Fibroblast of lung (primary cell): ENCODE results near the gene OR14K1. TPM values are rescaled to one million over a fixed set of nuclear protein-coding genes. Genes with fewer than 3 reads are reported as not detected.
A peak's percentile ranks its signal among the peaks of the same experiment; 100 is the strongest.

Experiments
- DNase-seq, 2 donors: peaks; one replicate each; pipeline versions ENCODE4 v3.0.0 to v3.0.0-alpha.2; 2010; ENCODE audit warnings: low read depth in 2 of 2
- H2AFZ ChIP-seq: 2 replicates; pipeline ENCODE4 v1.5.1; 2012; ENCODE audit warnings: low read length, control low read depth, inconsistent platforms
- H3K27ac ChIP-seq: 2 replicates; pipeline ENCODE4 v1.5.1; 2011; ENCODE audit warnings: low read length, control low read depth; ENCODE audit not compliant: insufficient read depth
- H3K27me3 ChIP-seq: 2 replicates; pipeline ENCODE4 v1.5.1; 2011; ENCODE audit warnings: mild to moderate bottlenecking, low read length; ENCODE audit not compliant: control insufficient read depth, insufficient read depth
- H3K36me3 ChIP-seq: 2 replicates; pipeline ENCODE4 v1.5.1; 2011; ENCODE audit warnings: low read length; ENCODE audit not compliant: control insufficient read depth, insufficient read depth
- H3K4me1 ChIP-seq: 2 replicates; pipeline ENCODE4 v1.5.1; 2011; ENCODE audit warnings: low read length; ENCODE audit not compliant: control insufficient read depth, insufficient read depth; ENCODE audit errors: extremely low read depth
- H3K4me2 ChIP-seq: 2 replicates; pipeline ENCODE4 v1.5.1; 2011; ENCODE audit warnings: low read length, control low read depth; ENCODE audit not compliant: insufficient read depth; ENCODE audit errors: extremely low read depth
- H3K4me3 ChIP-seq, 4 experiments: fragments of 200-600 bp in 1 of 4; sonication (generic) in 1 of 4; replicated peaks in 1 of 4; 2 replicates each; pipeline ENCODE4 v1.5.1; 2011 to 2016; ENCODE audit warnings: low read length in 4 of 4, low read depth in 3 of 4, mild to moderate bottlenecking in 3 of 4, control low read depth in 2 of 4, inconsistent platforms in 1 of 4, mixed read lengths in 1 of 4; ENCODE audit not compliant: insufficient read depth in 1 of 4; ENCODE audit errors: control extremely low read depth in 1 of 4
- H3K79me2 ChIP-seq: 2 replicates; pipeline ENCODE4 v1.5.1; 2012; ENCODE audit warnings: mild to moderate bottlenecking, low read length, inconsistent platforms; ENCODE audit not compliant: control insufficient read depth, insufficient read depth
- H3K9ac ChIP-seq: 2 replicates; pipeline ENCODE4 v1.5.1; 2011; ENCODE audit warnings: mild to moderate bottlenecking, low read length, control low read depth; ENCODE audit not compliant: insufficient read depth
- H3K9me3 ChIP-seq: 2 replicates; pipeline ENCODE4 v1.5.1; 2012; ENCODE audit warnings: low read depth, low read length; ENCODE audit not compliant: control insufficient read depth, insufficient read depth
- H4K20me1 ChIP-seq: 2 replicates; pipeline ENCODE4 v1.5.1; 2011; ENCODE audit warnings: low read length; ENCODE audit not compliant: control insufficient read depth, insufficient read depth; ENCODE audit errors: extremely low read depth
- CTCF ChIP-seq, 2 donors: IDR thresholded peaks in 1 of 2; conservative IDR thresholded peaks in 1 of 2; 1 replicate in 1 of 2; 2 replicates in 1 of 2; pipeline ENCODE4 v1.5.1; 2011 to 2012; ENCODE audit warnings: low read length in 2 of 2, control low read depth in 1 of 2, inconsistent platforms in 1 of 2, low read depth in 1 of 2, mild to moderate bottlenecking in 1 of 2
- EZH2 ChIP-seq: IDR thresholded peaks from 2 replicates; pipeline ENCODE4 v1.5.1; 2012; ENCODE audit warnings: low read length, control low read depth, mild to moderate bottlenecking; ENCODE audit errors: missing control alignments
- polyA plus RNA-seq, 2 donors: library from polyadenylated mRNA; depleted of rRNA in 1 of 2; stranded (reverse) in 1 of 2; unstranded in 1 of 2; fragments of >200 nt; gene quantifications; 2 replicates each; pipeline ENCODE4 v1.2.1, GENCODE V29; 2011 to 2012; ENCODE audit warnings: missing spikeins in 1 of 2
- total RNA-seq: library from RNA; depleted of rRNA; stranded (reverse); fragments of >200 nt; gene quantifications from 2 replicates; pipeline ENCODE4 v1.2.1, GENCODE V29; 2014

The OR14K1 gene
- total and polyA plus RNA-seq, 2 donors (not counting 1 experiment from before 2014, with no cell fraction given) = not detected

GRCh38 chr1:247746391-247746935 lies 8.0 kb downstream of the OR14K1 start:
- DNase-seq = peak in 1 of 2 donors; percentile 63
- Histone ChIP-seq H4K20me1 (no peaks in the 10 kb centered on the region), H2AFZ (no peak overlapping the region), H3K79me2 (no peaks in the 10 kb centered on the region), H3K9ac (no peak overlapping the region), H3K4me2 (no peak overlapping the region), H3K27ac (no peak overlapping the region), H3K36me3 (no peaks in the 10 kb centered on the region), H3K9me3 (no peaks in the 10 kb centered on the region), H3K4me1 (no peaks in the 10 kb centered on the region), H3K4me3 (no peak overlapping the region), H3K27me3 (no peaks in the 10 kb centered on the region)
- TF ChIP-seq CTCF (conservative IDR thresholded peaks at IDR 0.05 in 1 of 2, IDR thresholded peaks at IDR 0.05 in 1 of 2; ENCODE audit: low read depth in 1 of 2, low read length in 2 of 2) (no peak), EZH2 (no peak)

- peak in 1 of 2 donors; percentile 68 for DNase-seq
- no peaks in the 10 kb centered on the region for H3K36me3 ChIP-seq
- no peaks in the 10 kb centered on the region for H3K4me1 ChIP-seq
- H4K20me1 ChIP-seq = no peaks in the 10 kb centered on the region
- no peaks in the 10 kb centered on the region for H3K79me2 ChIP-seq
- H3K9me3 ChIP-seq = no peaks in the 10 kb centered on the region
- no peak overlapping the region for H3K9ac ChIP-seq
- H2AFZ ChIP-seq = no peak overlapping the region
- H3K27me3 ChIP-seq = no peaks in the 10 kb centered on the region
- no peak overlapping the region for H3K4me2 ChIP-seq
- no peak overlapping the region for H3K27ac ChIP-seq
- TF ChIP-seq CTCF (conservative IDR thresholded peaks at IDR 0.05 in 1 of 2, IDR thresholded peaks at IDR 0.05 in 1 of 2; ENCODE audit: low read depth in 1 of 2, low read length in 2 of 2) (no peak), EZH2 (no peak)
- no peak overlapping the region for H3K4me3 ChIP-seq
Observed at GRCh38 chr1:247747616-247748015, 9.2 kb downstream of the OR14K1 start.

- no peak for DNase-seq
- Histone ChIP-seq H3K4me2 (no peak within 1 kb of the TSS), H3K9ac (no peak within 1 kb of the TSS), H3K27ac (no peak within 1 kb of the TSS), H3K4me3 (no peak within 1 kb of the TSS), H3K27me3 (no peaks in the 10 kb centered on the region), H3K36me3 (no peaks in the 10 kb centered on the region), H3K79me2 (no peaks in the 10 kb centered on the region), H3K4me1 (no peaks in the 10 kb centered on the region), H3K9me3 (no peaks in the 10 kb centered on the region), H2AFZ (no peak within 1 kb of the TSS), H4K20me1 (no peaks in the 10 kb centered on the region)
- TF ChIP-seq EZH2 = no peak
- TF ChIP-seq CTCF (conservative IDR thresholded peaks at IDR 0.05 in 1 of 2, IDR thresholded peaks at IDR 0.05 in 1 of 2; ENCODE audit: low read depth in 1 of 2, low read length in 2 of 2) = no peak
Observed at GRCh38 chr1:247748041-247748440, 9.6 kb downstream of the OR14K1 start, which contains the start of gene OR14A2. Gene OR14A2 (minus strand): TSS chr1:247748141.
